BJ (cell line): Measurements from ENCODE around the gene FNDC3B. TPM values are rescaled to one million over a fixed set of nuclear protein-coding genes. Genes with fewer than 3 reads are reported as not detected.

Experiments
- CTCF ChIA-PET: fragments of 350-600 bp; formaldehyde crosslinking; extraction: SDS; loops from one replicate; lab custom pipeline; 2021; ENCODE audit warnings: antibody characterized with exemption, inconsistent platforms; lab: Yijun Ruan, JAX
- POLR2A ChIA-PET: fragments of 300-600 bp; sonication (Branson Sonifier 250); formaldehyde crosslinking; extraction: SDS; loops from one replicate; lab custom pipeline; 2021; ENCODE audit warnings: antibody characterized with exemption; lab: Charles Lee
- DNase-seq: peaks from one replicate; pipeline ENCODE4 v3.0.0-alpha.2; 2011; ENCODE audit warnings: low read depth
- H3K27me3 ChIP-seq: 2 replicates; pipeline ENCODE4 v1.6.0; 2011; ENCODE audit warnings: low read length; ENCODE audit not compliant: control insufficient read depth, insufficient read depth
- H3K36me3 ChIP-seq: 2 replicates; pipeline ENCODE4 v1.5.1; 2011; ENCODE audit warnings: low read length; ENCODE audit not compliant: control insufficient read depth, insufficient read depth
- H3K4me3 ChIP-seq: 2 replicates; pipeline ENCODE4 v1.5.1; 2011; ENCODE audit warnings: low read depth, mild to moderate bottlenecking, control low read depth, low read length
- CTCF ChIP-seq: IDR thresholded peaks from 2 replicates; pipeline ENCODE4 v1.5.1; 2011; ENCODE audit warnings: low read depth, mild to moderate bottlenecking, control low read depth, inconsistent platforms, low read length, moderate library complexity; ENCODE audit not compliant: insufficient read depth
- polyA plus RNA-seq: library from polyadenylated mRNA; depleted of rRNA; stranded (reverse); fragments of >200 nt; gene quantifications from 2 replicates; pipeline ENCODE4 v1.2.3, GENCODE V29; 2011

FNDC3B gene
- polyA plus RNA-seq, 1 experiment = 28.6 TPM

GRCh38 chr3:172312001-172312400, 272.6 kb downstream of the FNDC3B start:
- peak; percentile 33 for DNase-seq
- H3K36me3 ChIP-seq = peaks cover 19% of the 10 kb centered on the region
- CTCF ChIA-PET = no interaction called here
- TF ChIP-seq CTCF = no peak
- POLR2A ChIA-PET = interaction anchor here (0.6 kb wide), 1 partner anchor 270 kb away, joined by 4 read pairs; no protein-coding TSS in a partner anchor
- no peaks in the 10 kb centered on the region for H3K27me3 ChIP-seq
- H3K4me3 ChIP-seq = no peak overlapping the region

- Histone ChIP-seq H3K36me3 (peaks cover 14% of the 10 kb centered on the region), H3K4me3 (no peak overlapping the region), H3K27me3 (no peaks in the 10 kb centered on the region)
- ChIA-PET CTCF (interaction anchor here (1.2 kb wide), 1 partner anchor 20 kb away, joined by 4 read pairs; no protein-coding TSS in a partner anchor), POLR2A (interaction anchor here (0.6 kb wide), 1 partner anchor 270 kb away, joined by 4 read pairs; no protein-coding TSS in a partner anchor)
- no peak for TF ChIP-seq CTCF
- no peak for DNase-seq
These were observed 273.3 kb downstream of the FNDC3B start for GRCh38 chr3:172312711-172313110.

- ChIA-PET CTCF (interaction anchor here (0.5 to 1.2 kb wide), 2 partner anchors 19 to 78 kb away, joined by 3 to 4 read pairs; no protein-coding TSS in a partner anchor), POLR2A (no interaction called here)
- H3K4me3 ChIP-seq = no peak overlapping the region
- peaks cover 12% of the 10 kb centered on the region for H3K36me3 ChIP-seq
- H3K27me3 ChIP-seq = no peaks in the 10 kb centered on the region
- TF ChIP-seq CTCF = no peak
- DNase-seq = no peak
These were observed 274.3 kb downstream of the FNDC3B start for GRCh38 chr3:172313671-172314070.

- POLR2A ChIA-PET = no interaction called here
These were observed 275.3 kb downstream of the FNDC3B start for GRCh38 chr3:172314591-172315160.

More at GRCh38 chr3:172314591-172315160, 275.3 kb downstream of the FNDC3B start:
- CTCF ChIA-PET = interaction anchor here (1.0 to 1.7 kb wide), 2 partner anchors 18 to 135 kb away, joined by 3 to 7 read pairs; no protein-coding TSS in a partner anchor
- H3K27me3 ChIP-seq = no peaks in the 10 kb centered on the region
- peaks cover 12% of the 10 kb centered on the region for H3K36me3 ChIP-seq
- TF ChIP-seq CTCF = no peak
- H3K4me3 ChIP-seq = no peak overlapping the region
- DNase-seq = no peak
